ENCODE results near the gene HOXC13.

DNA sequence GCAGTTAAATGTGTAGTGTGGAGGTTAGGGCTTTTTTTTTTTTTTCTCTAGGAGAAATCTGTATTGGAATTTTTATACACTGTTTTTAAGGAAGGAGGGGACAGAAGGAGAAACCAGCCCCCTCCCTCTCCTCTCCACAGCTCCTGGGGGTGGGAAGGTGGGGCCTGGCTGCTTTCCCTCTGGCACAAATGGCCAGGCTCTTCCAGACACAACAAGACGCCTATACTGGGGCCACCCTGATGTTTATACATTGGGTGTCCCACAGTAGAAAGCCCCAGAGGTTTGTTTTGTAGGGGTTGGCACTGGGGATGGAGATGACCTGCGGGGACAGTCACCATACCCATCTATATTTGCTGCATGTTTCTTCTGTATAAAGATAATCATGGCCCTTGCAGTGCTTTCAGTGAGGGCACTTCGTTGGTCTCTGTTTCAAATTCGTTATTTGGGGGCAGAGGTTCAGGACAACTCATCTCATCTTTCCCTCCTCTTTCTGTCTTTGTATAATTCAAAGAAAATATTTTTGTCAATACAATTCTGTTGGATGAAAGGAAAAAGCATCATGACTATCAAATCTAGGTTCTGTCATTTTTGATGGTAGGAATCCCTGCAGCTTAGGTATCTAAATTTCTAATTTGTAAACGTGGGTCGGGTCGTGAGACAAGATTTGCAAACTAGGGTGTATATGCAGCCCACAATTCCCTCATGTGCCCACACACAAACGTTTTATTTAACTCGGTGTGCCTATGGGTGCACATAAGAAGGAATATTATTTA lies 38.4 kb downstream of the HOXC13 start:
- TF ChIP-seq, protein P1, sequence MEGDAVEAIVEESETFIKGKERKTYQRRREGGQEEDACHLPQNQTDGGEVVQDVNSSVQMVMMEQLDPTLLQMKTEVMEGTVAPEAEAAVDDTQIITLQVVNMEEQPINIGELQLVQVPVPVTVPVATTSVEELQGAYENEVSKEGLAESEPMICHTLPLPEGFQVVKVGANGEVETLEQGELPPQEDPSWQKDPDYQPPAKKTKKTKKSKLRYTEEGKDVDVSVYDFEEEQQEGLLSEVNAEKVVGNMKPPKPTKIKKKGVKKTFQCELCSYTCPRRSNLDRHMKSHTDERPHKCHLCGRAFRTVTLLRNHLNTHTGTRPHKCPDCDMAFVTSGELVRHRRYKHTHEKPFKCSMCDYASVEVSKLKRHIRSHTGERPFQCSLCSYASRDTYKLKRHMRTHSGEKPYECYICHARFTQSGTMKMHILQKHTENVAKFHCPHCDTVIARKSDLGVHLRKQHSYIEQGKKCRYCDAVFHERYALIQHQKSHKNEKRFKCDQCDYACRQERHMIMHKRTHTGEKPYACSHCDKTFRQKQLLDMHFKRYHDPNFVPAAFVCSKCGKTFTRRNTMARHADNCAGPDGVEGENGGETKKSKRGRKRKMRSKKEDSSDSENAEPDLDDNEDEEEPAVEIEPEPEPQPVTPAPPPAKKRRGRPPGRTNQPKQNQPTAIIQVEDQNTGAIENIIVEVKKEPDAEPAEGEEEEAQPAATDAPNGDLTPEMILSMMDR (IDR thresholded peaks at IDR 0.05; ENCODE audit: borderline replicate concordance, extremely low read depth, low read length, poor library complexity, severe bottlenecking): no peak
- TF ChIP-seq EZH2 (IDR thresholded peaks at IDR 0.05; ENCODE audit: borderline replicate concordance, low read depth, low read length, severe bottlenecking): no peak
